B cell (primary cell): ENCODE measurements around the gene FBLN5. TPM values are rescaled to one million over a fixed set of nuclear protein-coding genes. Genes with fewer than 3 reads are reported as not detected.

Source experiments
- ATAC-seq: fragments of 200-7000 bp; cut with Tn5 transposase; one replicate; pipeline ENCODE4 v1.10.0; 2021; ENCODE audit warnings: low read depth, mild to moderate bottlenecking, moderate number of reproducible peaks, moderate library complexity
- CTCF ChIA-PET: fragments of 350-600 bp; sonication (Branson Sonifier 250); formaldehyde crosslinking; loops from one replicate; lab custom pipeline; 2021; ENCODE audit warnings: antibody characterized with exemption, inconsistent platforms; lab: Charles Lee
- POLR2A ChIA-PET: fragments of 350-600 bp; sonication (Branson Sonifier 250); formaldehyde crosslinking; loops from one replicate; lab custom pipeline; 2021; ENCODE audit warnings: antibody characterized with exemption; lab: Charles Lee
- DNase-seq: peaks from one replicate; pipeline ENCODE4 v3.0.0; 2013
- H2AFZ ChIP-seq: 2 replicates; pipeline ENCODE4 v1.6.1; 2012; ENCODE audit warnings: mild to moderate bottlenecking, low read depth, low read length; ENCODE audit not compliant: insufficient read depth, poor library complexity, severe bottlenecking
- H3K27ac ChIP-seq, 2 donors: 1 replicate in 1 of 2; 2 replicates in 1 of 2; pipeline ENCODE4 v1.5.1; 2012 to 2013; ENCODE audit warnings: low read length in 2 of 2, mild to moderate bottlenecking in 2 of 2, moderate library complexity in 1 of 2
- H3K27me3 ChIP-seq, 4 experiments: fragments of 200-600 bp in 1 of 4; sonication (generic) in 1 of 4; replicated peaks in 1 of 4; 1 replicate in 2 of 4; 2 replicates in 2 of 4; pipeline versions ENCODE4 v1.6.1 to v1.7.0; 2013 to 2016; ENCODE audit warnings: low read length in 3 of 4, mild to moderate bottlenecking in 2 of 4, mixed read lengths in 1 of 4, moderate library complexity in 1 of 4; ENCODE audit not compliant: insufficient read depth in 4 of 4, control insufficient read depth in 3 of 4; ENCODE audit errors: control extremely low read depth in 1 of 4
- H3K36me3 ChIP-seq, 2 experiments: replicated peaks in 1 of 2; 1 replicate in 1 of 2; 2 replicates in 1 of 2; pipeline versions ENCODE4 v1.6.1 to v1.7.1; 2013; ENCODE audit warnings: low read length in 1 of 2; ENCODE audit not compliant: insufficient read depth in 2 of 2, control insufficient read depth in 1 of 2; ENCODE audit errors: control extremely low read depth in 1 of 2, extremely low read depth in 1 of 2
- H3K4me1 ChIP-seq, 2 donors: fragments of 200-600 bp in 1 of 2; sonication (generic) in 1 of 2; 1 replicate in 1 of 2; 2 replicates in 1 of 2; pipeline versions ENCODE4 v1.5.1 to v1.6.1; 2013 to 2017; ENCODE audit warnings: low read length in 2 of 2; ENCODE audit not compliant: control insufficient read depth in 2 of 2, insufficient read depth in 2 of 2
- H3K4me2 ChIP-seq: replicated peaks from 2 replicates; pipeline ENCODE3; 2012; ENCODE audit warnings: mild to moderate bottlenecking, low read depth, low read length; ENCODE audit not compliant: poor library complexity, severe bottlenecking
- H3K4me3 ChIP-seq, 5 experiments: fragments of 200-600 bp in 1 of 5; sonication (generic) in 1 of 5; 1 replicate in 3 of 5; 2 replicates in 2 of 5; pipeline versions ENCODE4 v1.5.1 to v1.7.0; 2011 to 2016; ENCODE audit warnings: low read length in 4 of 5, mild to moderate bottlenecking in 4 of 5, low read depth in 2 of 5, control low read depth in 1 of 5, moderate library complexity in 1 of 5; ENCODE audit not compliant: insufficient read depth in 1 of 5; ENCODE audit errors: control extremely low read depth in 1 of 5, extremely low read depth in 1 of 5
- H3K79me2 ChIP-seq: fragments of 200-600 bp; sonication (generic); one replicate; pipeline ENCODE4 v1.6.0; 2016; ENCODE audit warnings: low read length; ENCODE audit not compliant: control insufficient read depth, insufficient read depth
- H3K9ac ChIP-seq: fragments of 200-600 bp; sonication (generic); 2 replicates; pipeline ENCODE4 v1.6.1; 2017; ENCODE audit warnings: mild to moderate bottlenecking, low read length, moderate library complexity
- H3K9me3 ChIP-seq, 3 donors: one replicate each; pipeline versions ENCODE4 v1.6.1 to v1.7.1; 2013; ENCODE audit warnings: low read length in 2 of 3; ENCODE audit not compliant: control insufficient read depth in 2 of 3, insufficient read depth in 1 of 3; ENCODE audit errors: control extremely low read depth in 1 of 3
- H4K20me1 ChIP-seq: 2 replicates; pipeline ENCODE4 v1.6.0; 2012; ENCODE audit warnings: mild to moderate bottlenecking, low read length; ENCODE audit not compliant: insufficient read depth, control insufficient read depth, poor library complexity, severe bottlenecking
- H3K27ac Mint-ChIP-seq: one replicate; pipeline ENCODE4 v1.8.0; 2021; ENCODE audit warnings: mixed read lengths
- H3K27me3 Mint-ChIP-seq: one replicate; pipeline ENCODE4 v1.8.0; 2021; ENCODE audit warnings: mixed read lengths
- H3K4me1 Mint-ChIP-seq: one replicate; pipeline ENCODE4 v1.8.0; 2021; ENCODE audit warnings: mixed read lengths
- H3K4me3 Mint-ChIP-seq: one replicate; pipeline ENCODE4 v1.8.0; 2021; ENCODE audit warnings: mixed read lengths
- H3K9me3 Mint-ChIP-seq: one replicate; pipeline ENCODE4 v1.8.0; 2022; ENCODE audit warnings: mixed read lengths; ENCODE audit not compliant: insufficient read depth
- EZH2 ChIP-seq: IDR thresholded peaks from 2 replicates; pipeline ENCODE4 v1.6.1; 2012; ENCODE audit warnings: borderline replicate concordance, low read depth, mild to moderate bottlenecking, moderate library complexity, low read length; ENCODE audit not compliant: insufficient read depth, poor library complexity, severe bottlenecking
- WGBS: methylation state at CpG from one replicate; pipeline ENCODE4 v1.1.5; 2013; ENCODE audit warnings: missing lambda C conversion rate; ENCODE audit not compliant: insufficient coverage; 5-methylcytosine and 5-hydroxymethylcytosine counted together
- intact Hi-C: fragments of 100-400 bp; cut with micrococcal nuclease; formaldehyde crosslinking; loops from one replicate; pipeline ENCODE4 v1.10.0; 2022
- polyA plus RNA-seq: library from polyadenylated mRNA; depleted of rRNA; stranded (reverse); fragments of >200 nt; gene quantifications from 2 replicates; pipeline ENCODE4 v1.2.3, GENCODE V29; 2012
- total RNA-seq, 2 donors: library from RNA; stranded (reverse); fragments of 120-200 nt in 1 of 2; gene quantifications; 1 replicate in 1 of 2; 2 replicates in 1 of 2; pipeline versions ENCODE4 v1.2.3 to v1.2.4, GENCODE V29; 2013 to 2022
- TF ChIP-seq, protein P1 (sequence below): fragments of 200-600 bp; IDR thresholded peaks from one replicate; pipeline ENCODE4 v1.8.0; 2022; ENCODE audit warnings: antibody characterized with exemption, mild to moderate bottlenecking

Gene FBLN5
- total and polyA plus RNA-seq, 2 donors (not counting 1 experiment from before 2014, with no cell fraction given): 0.31 to 0.37 TPM

DNA sequence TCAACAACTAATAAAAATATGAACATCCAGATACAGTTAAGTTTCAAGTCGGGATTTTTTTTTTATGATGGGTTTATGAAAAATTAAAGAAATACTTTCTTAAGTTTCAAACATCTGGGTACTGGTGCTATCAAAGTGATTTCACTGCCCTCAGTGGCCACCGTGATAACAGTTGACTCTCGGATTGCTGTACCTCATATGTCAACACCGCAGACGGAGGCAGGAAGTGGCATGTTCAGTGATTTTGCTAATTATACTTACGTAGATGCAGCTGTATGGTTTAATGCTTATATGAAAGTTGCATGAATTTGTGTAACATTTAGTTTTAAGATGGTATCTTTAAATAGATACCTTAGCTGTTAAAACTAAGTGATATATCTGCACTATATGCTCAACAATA lies 20.8 kb upstream of the FBLN5 start:
- DNase-seq: peak; percentile 16
- H4K20me1 ChIP-seq: no peaks in the 10 kb centered on the region
- no peak overlapping the region for H3K4me3 Mint-ChIP-seq
- intact Hi-C loops: no loop called here
- no peaks in the 10 kb centered on the region for H3K9me3 ChIP-seq
- H3K36me3 ChIP-seq: peaks cover 13 to 32% of the 10 kb centered on the region in 2 experiments
- H3K27me3 Mint-ChIP-seq: no peaks in the 10 kb centered on the region
- H3K4me1 Mint-ChIP-seq: peaks cover 12% of the 10 kb centered on the region
- ChIA-PET CTCF (no interaction called here), POLR2A (no interaction called here)
- H3K9ac ChIP-seq: no peak overlapping the region
- peak; percentile 61 for ATAC-seq
- H3K4me1 ChIP-seq: peaks cover 0 to 6% of the 10 kb centered on the region in 2 donors
- H3K79me2 ChIP-seq: no peaks in the 10 kb centered on the region
- H3K27me3 ChIP-seq: no peaks in the 10 kb centered on the region
- H3K4me2 ChIP-seq: no peak overlapping the region
- H3K27ac ChIP-seq: peak overlapping the region in 1 of 2 donors; percentile 13
- WGBS: 40% methylated on average over 2 of the region's 6 CpGs
- H3K27ac Mint-ChIP-seq: peak overlapping the region; percentile 8
- H3K9me3 Mint-ChIP-seq: no peaks in the 10 kb centered on the region
- no peak overlapping the region for H2AFZ ChIP-seq
- H3K4me3 ChIP-seq: no peak overlapping the region
- TF ChIP-seq, protein P1, sequence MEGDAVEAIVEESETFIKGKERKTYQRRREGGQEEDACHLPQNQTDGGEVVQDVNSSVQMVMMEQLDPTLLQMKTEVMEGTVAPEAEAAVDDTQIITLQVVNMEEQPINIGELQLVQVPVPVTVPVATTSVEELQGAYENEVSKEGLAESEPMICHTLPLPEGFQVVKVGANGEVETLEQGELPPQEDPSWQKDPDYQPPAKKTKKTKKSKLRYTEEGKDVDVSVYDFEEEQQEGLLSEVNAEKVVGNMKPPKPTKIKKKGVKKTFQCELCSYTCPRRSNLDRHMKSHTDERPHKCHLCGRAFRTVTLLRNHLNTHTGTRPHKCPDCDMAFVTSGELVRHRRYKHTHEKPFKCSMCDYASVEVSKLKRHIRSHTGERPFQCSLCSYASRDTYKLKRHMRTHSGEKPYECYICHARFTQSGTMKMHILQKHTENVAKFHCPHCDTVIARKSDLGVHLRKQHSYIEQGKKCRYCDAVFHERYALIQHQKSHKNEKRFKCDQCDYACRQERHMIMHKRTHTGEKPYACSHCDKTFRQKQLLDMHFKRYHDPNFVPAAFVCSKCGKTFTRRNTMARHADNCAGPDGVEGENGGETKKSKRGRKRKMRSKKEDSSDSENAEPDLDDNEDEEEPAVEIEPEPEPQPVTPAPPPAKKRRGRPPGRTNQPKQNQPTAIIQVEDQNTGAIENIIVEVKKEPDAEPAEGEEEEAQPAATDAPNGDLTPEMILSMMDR: no peak

DNA sequence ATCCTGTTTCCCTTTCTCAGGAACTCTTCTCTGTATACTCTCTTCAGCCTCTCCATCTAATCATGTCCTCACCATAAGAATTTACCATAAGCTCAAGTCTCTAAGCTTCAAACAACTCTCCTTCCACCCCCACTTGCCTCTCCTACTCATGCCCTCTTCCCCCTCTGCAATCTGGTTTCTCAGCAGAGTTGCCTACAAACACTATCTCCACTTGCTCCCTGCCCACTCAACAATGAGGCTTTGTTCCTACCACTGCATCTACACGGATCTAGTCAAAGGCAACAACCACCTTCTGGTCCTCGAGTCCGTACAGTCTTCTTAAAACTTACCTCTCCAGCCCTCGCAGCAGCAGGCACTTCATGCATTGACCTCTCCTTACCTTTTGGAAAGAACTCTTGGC lies 17.2 kb upstream of the FBLN5 start:
- TF ChIP-seq EZH2: no peak
- TF ChIP-seq, protein P1: no peak
- ChIA-PET POLR2A (no interaction called here), CTCF (no interaction called here)
- DNase-seq (no peak), ATAC-seq (no peak)
- Histone ChIP-seq H3K4me1 (peaks cover 0 to 6% of the 10 kb centered on the region in 2 donors), H3K79me2 (no peaks in the 10 kb centered on the region), H3K27me3 (no peaks in the 10 kb centered on the region), H3K36me3 (peaks cover 9% of the 10 kb centered on the region in 2 experiments), H3K4me2 (no peak overlapping the region), H3K9me3 (no peaks in the 10 kb centered on the region), H4K20me1 (no peaks in the 10 kb centered on the region), H2AFZ (no peak overlapping the region), H3K4me3 (no peak overlapping the region), H3K9ac (no peak overlapping the region), H3K27ac (no peak overlapping the region)
- H3K9me3 Mint-ChIP-seq: no peaks in the 10 kb centered on the region
- H3K4me1 Mint-ChIP-seq: peaks cover 12% of the 10 kb centered on the region
- H3K4me3 Mint-ChIP-seq: no peak overlapping the region
- no peak overlapping the region for H3K27ac Mint-ChIP-seq
- 92% methylated on average over 4 of the region's 4 CpGs for WGBS
- intact Hi-C loops: no loop called here
- no peaks in the 10 kb centered on the region for H3K27me3 Mint-ChIP-seq
